PC-3 (cell line): ENCODE measurements around the gene IL17B. TPM values are rescaled to one million over a fixed set of nuclear protein-coding genes. Genes with fewer than 3 reads are reported as not detected.

Source experiments
- ATAC-seq: fragments of 200-7000 bp; cut with Tn5 transposase; 2 replicates; pipeline ENCODE4 v1.9.1; 2020; ENCODE audit warnings: mild to moderate bottlenecking, moderate library complexity
- BruUV-seq: library from RNA; stranded (reverse); fragments of 400-500 nt; replicated peaks from 2 replicates; lab custom pipeline; 2021; lab: Mats Ljungman, UMichigan
- CTCF ChIA-PET: fragments of 300-600 bp; sonication (Branson Sonifier 250); formaldehyde crosslinking; loops from one replicate; lab custom pipeline; 2022; ENCODE audit warnings: antibody characterized with exemption; lab: Charles Lee
- POLR2A ChIA-PET: fragments of 300-600 bp; sonication (Branson Sonifier 250); formaldehyde crosslinking; loops from one replicate; lab custom pipeline; 2022; ENCODE audit warnings: antibody characterized with exemption; ENCODE audit not compliant: unreplicated experiment; lab: Charles Lee
- DNase-seq: peaks from one replicate; pipeline ENCODE4 v3.0.0-alpha.2; 2015
- H2AFZ ChIP-seq: fragments of 300-600 bp; sonication (generic); 2 replicates; pipeline ENCODE4 v1.6.0; 2016; ENCODE audit warnings: antibody characterized with exemption, low read length
- H3F3A ChIP-seq: fragments of 300-600 bp; sonication (generic); one replicate; pipeline ENCODE4 v1.6.0; 2017; ENCODE audit warnings: antibody characterized with exemption, low read length, control low read depth, mild to moderate bottlenecking; ENCODE audit not compliant: unreplicated experiment
- H3K27ac ChIP-seq: fragments of 300-600 bp; sonication (generic); 2 replicates; pipeline ENCODE4 v1.5.1; 2016; ENCODE audit warnings: mild to moderate bottlenecking, low read length
- H3K27me3 ChIP-seq: fragments of 300-600 bp; sonication (generic); 2 replicates; pipeline ENCODE4 v1.6.1; 2016; ENCODE audit warnings: low read length, mixed read lengths
- H3K36me3 ChIP-seq: fragments of 300-600 bp; sonication (generic); 2 replicates; pipeline ENCODE4 v1.6.1; 2016; ENCODE audit warnings: low read depth, mixed run types, low read length, mixed read lengths
- H3K4me1 ChIP-seq: fragments of 300-600 bp; sonication (generic); 2 replicates; pipeline ENCODE4 v1.5.1; 2016; ENCODE audit warnings: low read length; ENCODE audit not compliant: insufficient read depth
- H3K4me2 ChIP-seq: fragments of 300-600 bp; sonication (generic); 2 replicates; pipeline ENCODE4 v1.6.0; 2016; ENCODE audit warnings: low read length
- H3K4me3 ChIP-seq: fragments of 300-600 bp; sonication (generic); 2 replicates; pipeline ENCODE4 v1.5.1; 2016; ENCODE audit warnings: mild to moderate bottlenecking, low read length, mixed read lengths
- H3K79me2 ChIP-seq: fragments of 300-600 bp; sonication (generic); 2 replicates; pipeline ENCODE4 v1.6.1; 2017; ENCODE audit warnings: low read length, mixed read lengths
- H3K9ac ChIP-seq: fragments of 300-600 bp; sonication (generic); 2 replicates; pipeline ENCODE4 v1.6.0; 2016; ENCODE audit warnings: mild to moderate bottlenecking, low read length
- H3K9me2 ChIP-seq: fragments of 300-600 bp; sonication (generic); replicated peaks from 2 replicates; pipeline ENCODE4 v1.6.1; 2016; ENCODE audit warnings: mixed run types, low read length, mixed read lengths
- H3K9me3 ChIP-seq: fragments of 300-600 bp; sonication (generic); 2 replicates; pipeline ENCODE4 v1.6.1; 2016; ENCODE audit warnings: low read length, mixed read lengths
- H4K20me1 ChIP-seq: fragments of 300-600 bp; sonication (generic); 2 replicates; pipeline ENCODE4 v1.6.1; 2016; ENCODE audit warnings: low read length, mixed read lengths
- EZH2 ChIP-seq: fragments of 300-600 bp; sonication (generic); IDR thresholded peaks from one replicate; pipeline ENCODE4 v1.6.1; 2017; ENCODE audit warnings: antibody characterized with exemption, mild to moderate bottlenecking, low read length; ENCODE audit not compliant: unreplicated experiment
- EZH2phosphoT487 ChIP-seq: fragments of 300-600 bp; sonication (generic); IDR thresholded peaks from 2 replicates; pipeline ENCODE4 v1.6.1; 2018; ENCODE audit warnings: mild to moderate bottlenecking, antibody characterized with exemption, low read length, borderline replicate concordance
- intact Hi-C: fragments of 100-400 bp; cut with micrococcal nuclease; formaldehyde crosslinking; loops from 2 replicates; pipeline ENCODE4 v1.9.0; 2023
- total RNA-seq: library from RNA; depleted of rRNA; stranded (reverse); fragments of >200 nt; gene quantifications from 2 replicates; pipeline ENCODE4 v1.2.3, GENCODE V29; 2014
- TF ChIP-seq, protein P1 (sequence below): fragments of 300-600 bp; sonication (generic); conservative IDR thresholded peaks from 2 replicates; pipeline ENCODE4 v1.5.1; 2017; ENCODE audit warnings: antibody characterized with exemption, low read depth, mild to moderate bottlenecking, low read length

The IL17B gene
- total RNA-seq, 1 experiment from 2014 or later = not detected

DNA sequence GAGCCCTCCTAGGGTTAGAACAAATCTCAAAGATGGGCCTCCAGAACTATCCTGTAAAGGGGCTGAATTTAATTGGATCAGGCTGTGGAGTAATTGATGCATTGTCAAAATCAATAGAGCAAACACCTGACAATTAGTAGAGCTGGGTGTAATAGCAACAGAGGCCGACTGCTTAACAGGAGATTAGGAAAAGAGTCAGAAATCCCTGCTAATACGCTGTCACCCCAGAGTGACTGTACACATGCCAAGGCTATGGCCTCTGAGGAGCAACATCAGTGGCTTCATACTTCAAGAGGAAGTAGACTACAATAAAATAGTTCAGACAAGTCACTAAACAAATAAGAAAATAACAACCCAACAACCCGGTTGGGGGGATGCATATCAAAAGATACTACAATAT lies 52.5 kb downstream of the IL17B start:
- Histone ChIP-seq H3K9ac (no peak overlapping the region), H3K4me3 (no peak overlapping the region), H3K36me3 (no peaks in the 10 kb centered on the region), H3K9me2 (no peaks in the 10 kb centered on the region), H3K9me3 (no peaks in the 10 kb centered on the region), H2AFZ (no peak overlapping the region), H4K20me1 (no peaks in the 10 kb centered on the region), H3K4me2 (no peak overlapping the region), H3K4me1 (peaks cover 5% of the 10 kb centered on the region), H3F3A (no peaks in the 10 kb centered on the region), H3K27ac (no peak overlapping the region), H3K79me2 (no peaks in the 10 kb centered on the region), H3K27me3 (no peaks in the 10 kb centered on the region)
- peak; percentile 66 for DNase-seq
- TF ChIP-seq EZH2 (no peak), EZH2phosphoT487 (no peak)
- TF ChIP-seq, protein P1, sequence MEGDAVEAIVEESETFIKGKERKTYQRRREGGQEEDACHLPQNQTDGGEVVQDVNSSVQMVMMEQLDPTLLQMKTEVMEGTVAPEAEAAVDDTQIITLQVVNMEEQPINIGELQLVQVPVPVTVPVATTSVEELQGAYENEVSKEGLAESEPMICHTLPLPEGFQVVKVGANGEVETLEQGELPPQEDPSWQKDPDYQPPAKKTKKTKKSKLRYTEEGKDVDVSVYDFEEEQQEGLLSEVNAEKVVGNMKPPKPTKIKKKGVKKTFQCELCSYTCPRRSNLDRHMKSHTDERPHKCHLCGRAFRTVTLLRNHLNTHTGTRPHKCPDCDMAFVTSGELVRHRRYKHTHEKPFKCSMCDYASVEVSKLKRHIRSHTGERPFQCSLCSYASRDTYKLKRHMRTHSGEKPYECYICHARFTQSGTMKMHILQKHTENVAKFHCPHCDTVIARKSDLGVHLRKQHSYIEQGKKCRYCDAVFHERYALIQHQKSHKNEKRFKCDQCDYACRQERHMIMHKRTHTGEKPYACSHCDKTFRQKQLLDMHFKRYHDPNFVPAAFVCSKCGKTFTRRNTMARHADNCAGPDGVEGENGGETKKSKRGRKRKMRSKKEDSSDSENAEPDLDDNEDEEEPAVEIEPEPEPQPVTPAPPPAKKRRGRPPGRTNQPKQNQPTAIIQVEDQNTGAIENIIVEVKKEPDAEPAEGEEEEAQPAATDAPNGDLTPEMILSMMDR = no peak
- ATAC-seq = peak; percentile 86
- intact Hi-C loops = loop anchor here (10.0 kb wide), 1 partner anchor 62 kb away; no protein-coding TSS in a partner anchor
- POLR2A ChIA-PET = no interaction called here
- CTCF ChIA-PET = interaction anchor here (0.7 kb wide), 1 partner anchor 78 kb away, joined by 6 read pairs; no protein-coding TSS in a partner anchor
- no TSS peak for BruUV-seq

DNA sequence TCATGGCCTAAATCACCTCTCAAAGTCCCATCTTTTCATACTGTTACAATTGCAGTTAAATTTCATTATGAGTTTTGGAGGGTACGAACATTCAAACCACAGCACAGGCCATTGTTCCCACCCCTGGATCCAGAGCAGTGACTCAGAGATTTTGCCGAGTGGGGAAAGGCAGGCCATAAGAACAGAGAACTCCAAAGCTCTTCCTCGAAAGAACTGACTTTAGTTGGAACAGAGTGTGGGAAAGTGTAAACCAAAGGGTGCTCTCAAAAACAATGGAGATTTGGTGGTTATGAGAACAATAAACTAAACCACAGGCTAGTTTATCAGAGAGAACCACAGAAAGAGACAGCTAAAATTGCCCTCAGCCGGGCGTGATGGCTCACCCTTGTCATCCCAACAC lies 53.2 kb downstream of the IL17B start:
- TF ChIP-seq EZH2 (no peak), EZH2phosphoT487 (no peak)
- TF ChIP-seq, protein P1 = no peak
- H3K79me2 ChIP-seq = no peaks in the 10 kb centered on the region
- CTCF ChIA-PET = interaction anchor here (0.7 kb wide), 1 partner anchor 78 kb away, joined by 6 read pairs; no protein-coding TSS in a partner anchor
- no peak overlapping the region for H2AFZ ChIP-seq
- POLR2A ChIA-PET = no interaction called here
- no peaks in the 10 kb centered on the region for H4K20me1 ChIP-seq
- intact Hi-C loops = loop anchor here (10.0 kb wide), 1 partner anchor 61 kb away; no protein-coding TSS in a partner anchor
- no peaks in the 10 kb centered on the region for H3K36me3 ChIP-seq
- DNase-seq = no peak
- H3F3A ChIP-seq = no peaks in the 10 kb centered on the region
- BruUV-seq = no TSS peak
- H3K27me3 ChIP-seq = no peaks in the 10 kb centered on the region
- H3K9ac ChIP-seq = no peak overlapping the region
- no peak overlapping the region for H3K27ac ChIP-seq
- no peak overlapping the region for H3K4me3 ChIP-seq
- H3K9me3 ChIP-seq = no peaks in the 10 kb centered on the region
- no peak for ATAC-seq
- H3K4me1 ChIP-seq = peaks cover 10% of the 10 kb centered on the region
- no peak overlapping the region for H3K4me2 ChIP-seq
- no peaks in the 10 kb centered on the region for H3K9me2 ChIP-seq

DNA sequence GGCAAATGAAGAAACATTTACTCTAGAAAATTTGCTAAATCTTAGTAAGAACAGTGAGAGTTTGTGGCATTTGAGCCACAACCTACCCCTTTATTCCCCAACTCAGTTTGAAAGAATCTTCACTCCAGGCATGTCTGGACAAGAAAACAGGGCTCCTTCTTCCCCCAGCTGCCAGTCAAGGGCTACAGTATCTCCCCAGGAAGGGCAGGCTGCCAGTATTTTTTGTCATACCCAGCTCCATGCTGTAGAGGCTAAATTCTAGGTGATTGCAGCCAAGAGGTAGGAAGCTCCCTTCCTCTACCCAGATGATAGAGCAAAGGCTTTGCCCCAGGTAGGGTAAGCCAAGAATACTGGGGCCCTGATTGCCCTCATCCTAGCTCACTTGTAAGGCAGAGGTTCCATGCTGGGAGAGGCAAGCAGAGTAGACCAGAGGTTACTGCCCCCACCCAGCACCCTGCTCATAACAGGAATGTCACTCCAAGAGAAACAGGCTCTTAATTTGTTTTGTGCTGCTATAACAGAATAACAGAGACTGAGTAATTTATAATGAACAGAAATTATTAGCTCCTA lies 53.8 kb downstream of the IL17B start:
- Histone ChIP-seq H3K9me2 (no peaks in the 10 kb centered on the region), H3K79me2 (no peaks in the 10 kb centered on the region), H3K9me3 (no peaks in the 10 kb centered on the region), H4K20me1 (no peaks in the 10 kb centered on the region), H3F3A (no peaks in the 10 kb centered on the region), H3K4me2 (no peak overlapping the region), H3K36me3 (no peaks in the 10 kb centered on the region), H3K27ac (no peak overlapping the region), H2AFZ (no peak overlapping the region), H3K4me1 (peaks cover 15% of the 10 kb centered on the region), H3K4me3 (no peak overlapping the region), H3K9ac (no peak overlapping the region), H3K27me3 (no peaks in the 10 kb centered on the region)
- DNase-seq = no peak
- POLR2A ChIA-PET = no interaction called here
- TF ChIP-seq EZH2phosphoT487 (no peak), EZH2 (no peak)
- TF ChIP-seq, protein P1 = no peak
- intact Hi-C loops = loop anchor here (10.0 kb wide), 1 partner anchor 60 kb away; no protein-coding TSS in a partner anchor
- BruUV-seq = no TSS peak
- no peak for ATAC-seq
- CTCF ChIA-PET = no interaction called here
